HG03159 (cell line): ENCODE data around the gene GNAS-AS1.

Source experiments
- ATAC-seq: cut with Tn5 transposase; IDR thresholded peaks from one replicate; pipeline ENCODE4 v1.9.1; 2021; ENCODE audit warnings: mild to moderate bottlenecking, moderate library complexity; ENCODE audit not compliant: unreplicated experiment

Gene GNAS-AS1

DNA sequence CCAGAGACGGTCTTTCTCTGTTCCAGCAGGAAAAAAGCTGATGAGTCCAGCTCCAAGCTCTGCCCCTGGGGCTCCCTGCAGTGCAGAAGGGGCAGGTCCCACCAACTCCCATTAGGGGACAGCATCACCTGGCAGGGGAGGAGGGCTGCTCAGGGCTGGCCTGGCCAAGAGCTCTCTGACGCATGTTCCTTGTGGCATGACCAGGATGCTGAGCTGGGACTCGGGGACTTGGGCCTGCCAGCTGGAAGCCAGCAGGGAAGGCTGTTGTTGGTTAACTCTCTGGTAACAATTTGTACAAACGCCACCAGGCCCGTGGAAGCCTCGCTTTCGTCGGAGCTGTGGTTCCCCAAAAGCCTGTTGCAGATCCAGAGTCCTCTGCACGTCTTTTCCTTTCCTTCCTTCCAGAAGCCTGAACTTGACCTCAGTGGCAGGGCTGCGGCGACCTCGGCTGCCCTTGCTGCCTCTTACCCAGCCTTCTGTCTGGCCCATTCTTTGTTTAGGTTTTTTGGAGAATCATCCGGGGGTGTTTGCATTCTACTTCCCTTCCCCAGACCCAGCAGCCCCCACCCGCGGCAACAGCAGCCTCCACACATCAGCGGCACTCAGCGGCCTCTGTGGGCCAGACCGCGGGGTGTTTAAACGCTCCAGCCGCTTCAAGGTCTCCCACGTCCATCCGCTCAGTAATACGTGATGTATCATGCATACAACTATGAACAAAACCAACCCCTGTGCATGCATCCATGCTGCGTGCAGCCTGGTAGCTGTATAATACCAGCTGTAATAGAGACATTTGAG lies 63.3 kb downstream of the GNAS-AS1 start:
- ATAC-seq: no peak

DNA sequence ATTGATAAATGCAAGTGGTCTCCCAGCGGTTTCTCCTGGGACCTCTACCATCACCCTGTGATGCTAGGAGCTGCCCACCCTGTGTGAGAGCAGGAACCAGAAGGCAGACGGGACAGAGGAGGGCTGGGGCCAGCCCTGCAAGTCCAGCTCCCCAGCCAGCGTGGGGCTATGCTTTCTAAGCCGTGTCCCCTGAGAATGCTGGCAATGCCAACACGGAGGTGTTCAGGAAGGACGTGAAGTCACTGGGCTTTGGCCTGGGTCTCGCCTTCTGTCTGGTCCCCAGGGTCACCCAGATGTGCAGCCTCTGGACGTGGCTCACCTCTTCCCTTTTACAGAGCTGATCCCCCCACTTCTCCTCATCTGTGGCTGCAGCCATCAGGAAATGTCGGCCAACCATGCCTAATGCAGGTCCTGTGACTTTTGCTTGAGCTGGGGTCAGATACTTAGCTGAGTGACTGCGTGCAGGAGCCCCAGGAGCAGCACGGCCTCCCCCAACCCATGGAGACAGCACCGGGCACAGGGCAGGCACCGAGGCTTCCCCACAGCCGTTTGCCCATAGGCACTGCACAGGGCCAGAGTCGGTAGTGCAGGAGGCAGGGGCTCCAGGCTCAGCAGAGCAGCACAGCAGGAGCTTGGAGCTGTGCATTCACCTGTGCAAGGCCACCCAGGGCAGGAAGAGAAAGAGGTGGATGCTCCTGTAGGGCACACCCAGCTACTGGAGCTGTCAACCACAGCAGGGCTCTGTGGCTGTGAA lies 66.2 kb downstream of the GNAS-AS1 start:
- no peak for ATAC-seq

DNA sequence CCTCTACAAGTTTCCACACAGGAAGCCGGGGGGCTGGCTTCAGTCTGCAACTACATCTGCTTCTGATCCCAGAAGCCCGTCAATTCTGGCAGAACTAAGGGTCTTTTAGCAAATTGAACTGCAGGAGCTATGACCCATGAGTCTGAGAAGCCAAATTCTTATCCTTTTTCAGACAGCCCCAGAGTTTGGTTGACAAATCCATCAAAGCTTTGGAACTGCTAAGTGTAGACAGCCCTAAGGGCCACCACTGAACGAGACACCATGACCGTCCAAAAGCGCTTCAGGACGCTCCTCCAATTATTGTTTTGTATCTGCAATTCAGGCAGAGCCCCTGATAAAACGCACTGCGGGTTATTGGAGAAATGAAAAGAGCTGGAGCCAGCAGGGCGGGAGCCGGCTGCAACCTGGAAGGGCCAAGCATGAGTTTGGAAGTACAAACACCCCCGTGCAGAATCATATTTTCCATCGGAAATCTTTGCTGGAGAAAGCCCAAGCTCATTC lies 67.1 kb downstream of the GNAS-AS1 start:
- no peak for ATAC-seq

GRCh38 chr20:58781138-58781537 lies 69.6 kb downstream of the GNAS-AS1 start:
- no peak for ATAC-seq

- ATAC-seq: no peak
Observed at GRCh38 chr20:58778760-58779159, 71.9 kb downstream of the GNAS-AS1 start.

DNA sequence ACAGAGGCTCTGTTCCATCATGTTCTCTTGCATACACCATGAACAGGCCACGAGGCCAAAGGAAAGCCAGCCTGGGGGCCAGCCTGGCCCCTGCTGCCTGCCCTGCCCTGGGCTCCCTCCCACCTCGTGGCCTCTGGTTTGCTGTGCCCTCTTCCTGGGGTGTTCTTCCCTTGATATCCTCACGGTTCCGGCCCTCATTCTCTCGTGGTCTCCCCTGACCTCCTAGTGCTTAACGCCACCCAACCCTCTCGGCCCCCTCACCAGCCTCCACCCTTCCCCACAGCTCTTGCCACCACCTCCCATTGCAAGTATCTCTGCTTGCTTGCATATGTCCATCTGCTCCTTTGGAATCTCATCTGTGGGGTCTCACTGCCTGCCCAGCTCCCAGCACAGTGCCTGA lies 73.0 kb downstream of the GNAS-AS1 start:
- no peak for ATAC-seq

- ATAC-seq: no peak
Observed at GRCh38 chr20:58776109-58776508, 74.6 kb downstream of the GNAS-AS1 start.

GRCh38 chr20:58775371-58775770 lies 75.3 kb downstream of the GNAS-AS1 start:
- no peak for ATAC-seq

- no peak for ATAC-seq
Observed at GRCh38 chr20:58774667-58775263, 75.9 kb downstream of the GNAS-AS1 start.

DNA sequence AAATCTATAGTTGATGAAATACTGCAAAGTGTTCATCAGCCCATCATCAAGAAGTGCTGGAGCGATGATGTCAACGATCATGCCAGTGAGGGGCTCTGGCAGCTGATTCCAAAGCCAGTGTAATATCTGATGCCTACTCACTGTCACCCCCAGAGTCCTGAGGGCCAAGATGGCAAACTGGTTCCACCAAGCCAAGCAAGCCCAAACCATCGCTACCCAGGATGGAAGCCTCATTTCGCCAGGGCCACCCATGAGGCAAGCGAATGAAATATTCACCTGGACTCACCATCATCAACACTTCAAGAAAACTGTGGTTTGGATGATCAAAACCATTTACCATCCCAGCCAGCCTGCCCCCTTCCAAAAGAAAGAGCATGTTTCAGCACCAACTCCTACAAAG lies 76.5 kb downstream of the GNAS-AS1 start:
- ATAC-seq: no peak

DNA sequence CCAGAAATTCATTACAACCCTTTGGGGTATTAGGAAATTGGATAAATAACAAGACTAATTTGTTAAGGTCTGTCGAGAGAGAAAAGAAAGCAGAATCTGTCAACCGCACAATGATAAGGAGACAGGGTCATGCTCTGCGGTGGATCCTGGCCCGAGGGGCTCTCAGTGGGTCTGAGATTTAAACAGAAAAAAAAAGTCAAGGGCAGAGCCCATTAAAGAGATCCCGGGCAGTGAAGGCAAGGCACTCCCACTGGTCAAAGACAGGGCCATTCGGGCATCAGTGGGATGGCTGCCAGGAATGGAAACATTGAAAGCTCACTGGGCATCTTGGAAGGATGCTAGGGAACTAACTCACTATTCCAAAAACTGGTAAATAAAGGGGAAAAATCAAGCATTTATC lies 77.9 kb downstream of the GNAS-AS1 start:
- no peak for ATAC-seq
